ENCODE results near the gene RBM7. TPM values are rescaled to one million over a fixed set of nuclear protein-coding genes. Genes with fewer than 3 reads are reported as not detected.

RBM7 gene
- polyA plus RNA-seq (2011; rRNA removed), result 57.1 and 59.8 TPM in 2 replicates
- polyA minus RNA-seq (2011; rRNA and poly(A)+ RNA removed), result 58.1 and 108 TPM in 2 replicates

- DNase-seq (ENCODE audit: low read depth, low spot score), result peak; percentile 99
- TF ChIP-seq CTCF (IDR thresholded peaks at IDR 0.05; ENCODE audit: low read depth, low read length), result 0 out of 2 replicates have a peak, but pooled peaks have one; percentile 1
- H3K27ac ChIP-seq (ENCODE audit: low read depth, low read length), result peak within 1 kb of the TSS; percentile 100
- no peaks in the 10 kb centered on the region for H3K27me3 ChIP-seq (ENCODE audit: control insufficient read depth, insufficient read depth, low read length)
- CTCF ChIA-PET, result no interaction called here
- H3K9me3 ChIP-seq (ENCODE audit: control insufficient read depth, insufficient read depth, low read length), result no peaks in the 10 kb centered on the region
- POLR2A ChIA-PET, result no interaction called here
- H3K4me3 ChIP-seq (ENCODE audit: low read depth, low read length), result peak within 1 kb of the TSS; percentile 93
Observed at GRCh38 chr11:114400216-114400914, at the start of gene RBM7, which contains the start of gene C11orf71. TSS of gene RBM7 (plus strand) at chr11:114400666. CDS start at chr11:114400672, 6 bp downstream. TSS of gene C11orf71 (minus strand) at chr11:114400511. CDS start at chr11:114400331, 180 bp downstream.

- POLR2A ChIA-PET, result no interaction called here
- no peak for DNase-seq (ENCODE audit: low read depth, low spot score)
- CTCF ChIA-PET, result interaction anchor here (3.6 kb wide), 1 partner anchor 14 kb away, joined by 13 read pairs; no protein-coding TSS in a partner anchor
- Histone ChIP-seq H3K4me3 (ENCODE audit: low read depth, low read length) (no peak overlapping the region), H3K27me3 (ENCODE audit: control insufficient read depth, insufficient read depth, low read length) (no peaks in the 10 kb centered on the region), H3K27ac (ENCODE audit: low read depth, low read length) (no peak overlapping the region), H3K9me3 (ENCODE audit: control insufficient read depth, insufficient read depth, low read length) (no peaks in the 10 kb centered on the region)
- TF ChIP-seq CTCF (IDR thresholded peaks at IDR 0.05; ENCODE audit: low read depth, low read length), result no peak
Observed at GRCh38 chr11:114353443-114353842, 47.0 kb upstream of the RBM7 start.

GRCh38 chr11:114354076-114354475 lies 46.4 kb upstream of the RBM7 start:
- Histone ChIP-seq H3K9me3 (ENCODE audit: control insufficient read depth, insufficient read depth, low read length) (no peaks in the 10 kb centered on the region), H3K27me3 (ENCODE audit: control insufficient read depth, insufficient read depth, low read length) (no peaks in the 10 kb centered on the region), H3K4me3 (ENCODE audit: low read depth, low read length) (no peak overlapping the region), H3K27ac (ENCODE audit: low read depth, low read length) (no peak overlapping the region)
- TF ChIP-seq CTCF (IDR thresholded peaks at IDR 0.05; ENCODE audit: low read depth, low read length), result no peak
- DNase-seq (ENCODE audit: low read depth, low spot score), result peak; percentile 62
- ChIA-PET POLR2A (no interaction called here), CTCF (interaction anchor here (3.6 kb wide), 1 partner anchor 14 kb away, joined by 13 read pairs; no protein-coding TSS in a partner anchor)

GRCh38 chr11:114358716-114359115 lies 41.8 kb upstream of the RBM7 start:
- POLR2A ChIA-PET, result interaction anchor here (0.7 kb wide), 1 partner anchor 36 kb away, joined by 3 read pairs; no protein-coding TSS in a partner anchor
- Histone ChIP-seq H3K27me3 (ENCODE audit: control insufficient read depth, insufficient read depth, low read length) (no peaks in the 10 kb centered on the region), H3K27ac (ENCODE audit: low read depth, low read length) (no peak overlapping the region), H3K4me3 (ENCODE audit: low read depth, low read length) (no peak overlapping the region), H3K9me3 (ENCODE audit: control insufficient read depth, insufficient read depth, low read length) (no peaks in the 10 kb centered on the region)
- CTCF ChIA-PET, result interaction anchor here (0.9 to 1.4 kb wide), 3 partner anchors 11 to 78 kb away, joined by 3 to 7 read pairs (median 3); no protein-coding TSS in a partner anchor
- no peak for TF ChIP-seq CTCF (IDR thresholded peaks at IDR 0.05; ENCODE audit: low read depth, low read length)
- no peak for DNase-seq (ENCODE audit: low read depth, low spot score)

- Histone ChIP-seq H3K27me3 (ENCODE audit: control insufficient read depth, insufficient read depth, low read length) (no peaks in the 10 kb centered on the region), H3K27ac (ENCODE audit: low read depth, low read length) (no peak overlapping the region), H3K4me3 (ENCODE audit: low read depth, low read length) (no peak overlapping the region), H3K9me3 (ENCODE audit: control insufficient read depth, insufficient read depth, low read length) (no peaks in the 10 kb centered on the region)
- ChIA-PET CTCF (interaction anchor here (0.9 to 1.4 kb wide), 2 partner anchors 11 to 78 kb away, joined by 3 to 7 read pairs; no protein-coding TSS in a partner anchor), POLR2A (no interaction called here)
- TF ChIP-seq CTCF (IDR thresholded peaks at IDR 0.05; ENCODE audit: low read depth, low read length), result no peak
- no peak for DNase-seq (ENCODE audit: low read depth, low spot score)
Observed at GRCh38 chr11:114359342-114359741, 41.1 kb upstream of the RBM7 start.
